Ishikawa (cell line): Measurements from ENCODE around the gene CLIC3.

Source experiments
- CEBPB ChIP-seq: IDR thresholded peaks from 2 replicates; pipeline ENCODE4 v1.6.1; 2012
- CREB1 ChIP-seq: IDR thresholded peaks from 2 replicates; pipeline ENCODE4 v1.6.1; 2012; ENCODE audit warnings: low read depth
- EGR1 ChIP-seq: IDR thresholded peaks from 2 replicates; pipeline ENCODE4 v1.6.1; 2012
- EP300 ChIP-seq: IDR thresholded peaks from 2 replicates; pipeline ENCODE4 v1.6.1; 2012; ENCODE audit warnings: borderline replicate concordance
- FOXM1 ChIP-seq: IDR thresholded peaks from 2 replicates; pipeline ENCODE4 v1.6.1; 2012; ENCODE audit warnings: low read depth, borderline replicate concordance
- NFIC ChIP-seq: IDR thresholded peaks from 2 replicates; pipeline ENCODE4 v1.6.1; 2012
- RAD21 ChIP-seq: IDR thresholded peaks from 2 replicates; pipeline ENCODE4 v1.6.1; 2012; ENCODE audit warnings: low read depth
- TAF1 ChIP-seq: IDR thresholded peaks from 2 replicates; pipeline ENCODE4 v1.6.1; 2012; ENCODE audit warnings: low read depth, mild to moderate bottlenecking
- TCF12 ChIP-seq: IDR thresholded peaks from 2 replicates; pipeline ENCODE4 v1.6.1; 2012; ENCODE audit warnings: low read depth
- TEAD4 ChIP-seq: IDR thresholded peaks from 2 replicates; pipeline ENCODE4 v1.6.1; 2012
- USF1 ChIP-seq: IDR thresholded peaks from 2 replicates; pipeline ENCODE4 v1.6.1; 2012
- YY1 ChIP-seq: IDR thresholded peaks from 2 replicates; pipeline ENCODE4 v1.6.1; 2012; ENCODE audit warnings: low read depth
- ZBTB7A ChIP-seq: IDR thresholded peaks from 2 replicates; pipeline ENCODE4 v1.6.1; 2012; ENCODE audit warnings: low read depth
- TF ChIP-seq, protein P1 (sequence below): IDR thresholded peaks from 2 replicates; pipeline ENCODE4 v1.6.1; 2012
- TF ChIP-seq, protein P2 (sequence below): IDR thresholded peaks from 2 replicates; pipeline ENCODE4 v1.6.1; 2012; ENCODE audit warnings: low read depth, mild to moderate bottlenecking

Gene CLIC3

DNA sequence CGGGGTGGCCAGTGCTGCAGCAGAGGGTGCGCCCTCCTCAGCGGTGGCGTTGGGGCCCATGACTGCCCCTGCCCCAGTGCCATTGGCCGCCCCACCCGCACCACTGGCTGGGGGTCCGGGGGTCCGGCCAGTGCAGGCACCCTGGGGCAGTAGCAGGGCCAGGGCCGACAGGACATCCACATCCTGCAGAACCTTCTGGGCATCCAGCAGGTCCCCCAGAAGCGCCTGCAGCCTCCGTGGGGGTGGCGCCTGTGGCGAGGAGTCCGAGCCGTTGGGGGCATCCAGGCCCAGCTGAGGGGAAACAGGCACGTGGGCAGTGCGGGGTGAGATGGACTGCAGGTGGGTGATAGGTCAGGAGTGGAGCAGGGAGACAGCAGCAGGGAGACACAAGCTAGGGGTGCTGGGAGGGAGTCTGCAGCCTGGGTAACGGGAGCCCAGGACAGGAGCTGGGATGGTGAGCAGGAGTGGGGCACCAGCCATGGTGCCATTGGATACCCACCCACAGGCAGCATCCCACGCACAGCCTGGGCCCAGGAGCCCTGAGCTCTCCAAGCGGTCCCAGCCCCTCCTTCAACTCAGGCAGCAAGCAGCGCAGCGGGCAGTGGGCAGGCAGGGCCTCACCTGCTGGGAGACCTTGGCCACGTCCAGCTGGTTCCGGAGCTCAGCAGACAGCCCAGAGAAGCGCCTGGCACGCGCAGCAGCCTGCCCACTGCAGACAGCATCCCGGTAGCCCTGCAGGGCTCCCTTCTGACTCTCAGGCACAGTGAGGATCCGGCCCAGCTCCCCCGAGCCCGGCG lies 24.6 kb upstream of the CLIC3 start:
- no peak for TF ChIP-seq NFIC
- TF ChIP-seq EP300 = no peak
- no peak for TF ChIP-seq FOXM1

DNA sequence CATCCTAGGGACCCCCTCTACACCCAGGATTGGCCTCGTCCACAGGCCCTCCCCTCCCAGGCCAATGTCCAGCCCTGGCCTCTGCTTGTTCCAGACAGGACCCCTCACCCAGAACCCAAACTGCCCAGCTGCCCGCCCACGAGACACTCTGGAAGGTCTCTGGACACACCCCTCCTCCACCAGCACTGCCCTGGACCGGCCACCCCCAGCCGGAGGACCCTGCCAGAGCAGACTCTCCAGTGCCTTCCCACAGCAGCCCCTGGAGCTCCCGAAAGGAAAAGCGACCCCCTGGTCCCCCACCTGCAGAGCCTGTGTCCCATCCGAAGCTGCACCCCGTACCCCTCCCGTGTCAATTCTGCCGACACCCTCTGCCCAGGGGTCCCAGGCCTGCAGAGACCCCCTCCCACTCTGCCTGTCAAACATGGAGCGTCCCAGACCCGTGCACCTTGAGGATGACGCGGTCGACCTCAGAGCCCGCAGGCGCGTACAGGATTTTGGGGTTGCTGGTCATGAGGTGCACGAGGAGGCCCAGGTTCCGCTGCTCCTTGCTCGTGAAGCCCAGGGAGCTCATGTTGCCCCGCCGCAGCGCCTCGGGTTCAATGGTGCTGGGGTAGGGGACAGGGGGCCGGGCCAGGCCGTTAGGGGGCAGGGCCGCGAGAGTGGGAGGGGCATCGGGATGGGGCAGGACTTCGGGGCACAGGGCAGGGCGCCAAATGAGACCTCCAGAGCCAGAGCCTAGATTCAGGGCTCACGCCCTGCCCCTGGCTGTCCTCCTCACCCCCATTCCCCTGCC lies 23.7 kb upstream of the CLIC3 start:
- TF ChIP-seq YY1 = no peak
- no peak for TF ChIP-seq RAD21
- TF ChIP-seq CEBPB = no peak
- TF ChIP-seq TAF1 = no peak
- TF ChIP-seq, protein P1, sequence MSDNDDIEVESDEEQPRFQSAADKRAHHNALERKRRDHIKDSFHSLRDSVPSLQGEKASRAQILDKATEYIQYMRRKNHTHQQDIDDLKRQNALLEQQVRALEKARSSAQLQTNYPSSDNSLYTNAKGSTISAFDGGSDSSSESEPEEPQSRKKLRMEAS = no peak
- no peak for TF ChIP-seq CREB1
- TF ChIP-seq TEAD4 = no peak
- no peak for TF ChIP-seq TCF12
- no peak for TF ChIP-seq EGR1
- no peak for TF ChIP-seq ZBTB7A
- TF ChIP-seq NFIC = no peak
- TF ChIP-seq EP300 = no peak
- no peak for TF ChIP-seq FOXM1
- TF ChIP-seq, protein P2, sequence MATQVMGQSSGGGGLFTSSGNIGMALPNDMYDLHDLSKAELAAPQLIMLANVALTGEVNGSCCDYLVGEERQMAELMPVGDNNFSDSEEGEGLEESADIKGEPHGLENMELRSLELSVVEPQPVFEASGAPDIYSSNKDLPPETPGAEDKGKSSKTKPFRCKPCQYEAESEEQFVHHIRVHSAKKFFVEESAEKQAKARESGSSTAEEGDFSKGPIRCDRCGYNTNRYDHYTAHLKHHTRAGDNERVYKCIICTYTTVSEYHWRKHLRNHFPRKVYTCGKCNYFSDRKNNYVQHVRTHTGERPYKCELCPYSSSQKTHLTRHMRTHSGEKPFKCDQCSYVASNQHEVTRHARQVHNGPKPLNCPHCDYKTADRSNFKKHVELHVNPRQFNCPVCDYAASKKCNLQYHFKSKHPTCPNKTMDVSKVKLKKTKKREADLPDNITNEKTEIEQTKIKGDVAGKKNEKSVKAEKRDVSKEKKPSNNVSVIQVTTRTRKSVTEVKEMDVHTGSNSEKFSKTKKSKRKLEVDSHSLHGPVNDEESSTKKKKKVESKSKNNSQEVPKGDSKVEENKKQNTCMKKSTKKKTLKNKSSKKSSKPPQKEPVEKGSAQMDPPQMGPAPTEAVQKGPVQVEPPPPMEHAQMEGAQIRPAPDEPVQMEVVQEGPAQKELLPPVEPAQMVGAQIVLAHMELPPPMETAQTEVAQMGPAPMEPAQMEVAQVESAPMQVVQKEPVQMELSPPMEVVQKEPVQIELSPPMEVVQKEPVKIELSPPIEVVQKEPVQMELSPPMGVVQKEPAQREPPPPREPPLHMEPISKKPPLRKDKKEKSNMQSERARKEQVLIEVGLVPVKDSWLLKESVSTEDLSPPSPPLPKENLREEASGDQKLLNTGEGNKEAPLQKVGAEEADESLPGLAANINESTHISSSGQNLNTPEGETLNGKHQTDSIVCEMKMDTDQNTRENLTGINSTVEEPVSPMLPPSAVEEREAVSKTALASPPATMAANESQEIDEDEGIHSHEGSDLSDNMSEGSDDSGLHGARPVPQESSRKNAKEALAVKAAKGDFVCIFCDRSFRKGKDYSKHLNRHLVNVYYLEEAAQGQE = no peak
- TF ChIP-seq USF1 = no peak

DNA sequence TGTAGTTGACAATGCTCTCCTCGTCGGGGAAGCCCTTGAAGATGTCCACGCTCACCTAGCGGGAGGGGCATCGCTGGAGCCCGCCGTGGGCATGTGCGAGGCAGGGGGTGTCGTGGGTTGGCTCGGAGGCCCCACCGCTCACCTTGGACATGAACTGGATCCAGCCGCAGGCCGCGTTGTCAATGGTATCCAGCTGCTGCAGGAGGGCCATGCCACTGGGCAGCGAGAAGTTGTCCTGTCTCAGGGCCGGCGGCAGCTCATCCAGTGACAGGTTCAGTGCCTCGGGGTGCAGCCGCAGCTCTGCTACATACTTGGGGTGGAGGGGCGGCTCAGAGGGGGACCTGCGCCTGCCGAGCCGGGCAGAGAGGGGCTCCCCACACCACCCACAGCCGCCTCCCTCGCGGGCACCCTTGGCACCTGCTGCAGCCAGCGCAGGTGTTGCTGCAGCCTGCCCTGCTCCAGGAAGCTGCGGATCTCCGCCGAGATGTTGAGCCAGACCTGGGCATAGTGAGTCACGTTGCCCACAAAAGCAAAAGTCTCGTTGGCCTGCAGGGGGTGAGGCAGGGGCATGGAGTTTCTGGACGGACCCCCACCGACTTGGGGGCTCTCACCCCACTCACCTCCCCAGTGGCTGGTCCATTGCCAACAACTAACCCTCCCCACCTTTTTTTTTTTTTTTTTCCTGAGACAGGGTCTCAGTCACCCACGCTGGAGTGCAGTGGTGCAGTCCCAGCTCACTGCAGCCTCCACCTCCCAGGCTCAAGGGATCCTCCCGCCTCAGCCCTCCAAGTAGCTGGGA lies 22.6 kb upstream of the CLIC3 start:
- TF ChIP-seq, protein P1 = no peak
- TF ChIP-seq EGR1 = no peak
- no peak for TF ChIP-seq NFIC
- TF ChIP-seq TCF12 = no peak
- TF ChIP-seq YY1 = no peak
- TF ChIP-seq TAF1 = no peak
- no peak for TF ChIP-seq RAD21
- no peak for TF ChIP-seq TEAD4
- TF ChIP-seq, protein P2 = no peak
- no peak for TF ChIP-seq EP300
- no peak for TF ChIP-seq CEBPB
- no peak for TF ChIP-seq FOXM1
- TF ChIP-seq ZBTB7A = no peak
- no peak for TF ChIP-seq USF1

DNA sequence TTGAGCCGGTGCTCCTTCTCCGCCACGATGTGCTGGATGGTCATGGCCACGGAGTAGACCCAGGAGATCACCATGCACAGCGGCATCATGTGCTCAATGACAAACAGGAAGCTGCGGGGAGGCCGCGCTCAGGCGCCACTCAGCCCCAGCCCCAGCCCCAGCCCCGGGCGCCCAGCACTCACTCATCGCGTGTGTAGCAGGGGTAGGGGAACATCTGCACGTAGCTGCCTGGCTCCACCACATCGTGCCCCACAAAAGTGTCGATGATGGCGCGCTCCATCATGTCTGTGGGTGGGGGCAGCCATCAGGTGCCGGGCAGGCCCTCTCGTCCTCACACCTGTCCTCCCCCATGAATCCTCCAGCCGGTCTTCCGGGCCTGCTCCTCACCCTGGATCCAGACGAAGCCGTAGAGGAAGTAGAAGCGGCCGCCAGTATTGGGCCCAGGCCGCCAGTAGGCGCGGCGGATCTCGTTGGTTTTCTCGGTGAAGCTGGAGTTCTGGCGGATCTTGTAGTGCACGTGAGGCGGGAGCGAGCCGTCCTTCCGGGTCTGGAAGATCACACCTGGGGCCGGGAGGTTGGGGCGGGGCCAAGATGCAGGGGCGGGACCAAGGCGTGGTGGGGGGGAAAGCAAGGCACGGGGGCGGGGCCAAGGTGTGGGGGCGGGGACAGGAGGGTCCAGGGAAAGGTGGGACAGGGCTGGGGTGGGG lies 21.6 kb upstream of the CLIC3 start:
- no peak for TF ChIP-seq USF1
- no peak for TF ChIP-seq CEBPB
- no peak for TF ChIP-seq TAF1
- TF ChIP-seq EGR1 = no peak
- TF ChIP-seq YY1 = no peak
- TF ChIP-seq, protein P2 = no peak
- no peak for TF ChIP-seq FOXM1
- no peak for TF ChIP-seq TEAD4
- no peak for TF ChIP-seq RAD21
- TF ChIP-seq TCF12 = no peak
- TF ChIP-seq NFIC = no peak
- no peak for TF ChIP-seq CREB1
- no peak for TF ChIP-seq ZBTB7A
- TF ChIP-seq, protein P1 = no peak
- TF ChIP-seq EP300 = no peak
